ENCODE data around the gene NFIX. TPM values are rescaled to one million over a fixed set of nuclear protein-coding genes. Genes with fewer than 3 reads are reported as not detected.

NFIX gene
- total RNA-seq, 4 donors from 2014 or later, result 25.4 to 53.1 (median 29.3) TPM

DNA sequence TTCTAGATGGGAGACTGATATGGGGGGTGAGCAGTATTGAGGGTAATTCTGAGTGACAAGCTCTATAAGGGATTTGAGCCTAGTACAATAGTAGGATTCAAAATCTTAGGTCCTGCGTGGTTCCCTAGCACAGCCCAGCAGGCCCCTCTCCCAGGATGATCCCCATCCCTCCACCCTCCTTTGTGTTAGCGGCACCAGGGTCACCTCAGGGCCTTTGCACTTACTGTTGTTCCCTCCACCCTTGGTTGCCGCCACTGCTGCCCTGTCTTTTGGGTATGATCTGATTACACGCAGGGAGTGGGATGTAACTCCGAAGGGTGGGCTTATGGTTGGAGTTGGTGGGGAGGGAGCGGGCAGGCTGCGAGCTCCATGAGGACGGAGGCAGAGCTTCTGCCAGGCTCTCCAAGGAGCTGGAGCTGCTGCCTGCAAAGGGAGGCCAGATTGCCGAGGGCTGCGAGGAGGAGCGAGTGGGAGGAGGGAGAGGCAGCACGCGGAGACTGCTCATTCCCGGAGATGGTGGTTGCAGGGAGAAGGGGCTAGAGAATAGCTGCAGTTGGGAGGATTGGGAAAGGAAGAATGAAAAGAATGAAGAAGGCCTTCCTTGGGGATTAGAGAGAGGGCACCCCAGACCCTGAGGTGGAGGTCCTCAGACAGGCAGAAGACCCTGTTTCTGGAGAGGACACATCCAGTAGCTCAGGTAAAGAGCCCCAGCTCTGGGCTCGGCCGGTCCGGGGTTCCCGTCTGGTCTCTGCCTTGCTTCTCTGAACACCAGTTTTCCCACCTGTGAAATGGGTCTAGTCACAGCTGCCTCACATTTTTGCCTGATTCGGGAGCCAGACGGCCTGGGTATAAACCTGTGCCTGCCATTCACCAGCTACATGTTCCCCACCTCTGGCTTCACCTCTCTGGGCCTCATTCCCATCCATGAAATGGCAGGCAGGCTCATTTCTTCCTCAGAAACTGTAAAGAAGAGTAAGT, 128.0 kb downstream of the NFIX start:
- in situ Hi-C loops (cut with MboI; ENCODE audit: low pct_ligation_motif_present in 1 of 4, low pct_unique_long_range_greater_than_20kb in 1 of 4, low sequenced_read_pairs in 3 of 4) (loop anchor here in 1 of 4 donors (25.0 kb wide), 1 partner anchor 139 kb away; no protein-coding TSS in a partner anchor), intact Hi-C loops (cut with DNase I; ENCODE audit: low total_unique reads) (no loop called here)
- H3K4me1 ChIP-seq, result peaks cover 6 to 19% (median 15%) of the 10 kb centered on the region in 4 donors
- no peak for DNase-seq
- H3K4me3 ChIP-seq, result no peak overlapping the region
- no peaks in the 10 kb centered on the region for H3K9me3 ChIP-seq
- H3K27me3 ChIP-seq, result no peaks in the 10 kb centered on the region
- H3K27ac ChIP-seq, result no peak overlapping the region
- 94 to 100% methylated on average over 6 to 20 of the region's 20 CpGs for WGBS, 2 donors (ENCODE audit: low coverage in 1 of 2)
- no peaks in the 10 kb centered on the region for H3K36me3 ChIP-seq
- TF ChIP-seq POLR2AphosphoS5 (IDR thresholded peaks at IDR 0.05) (no peak), EP300 (IDR thresholded peaks at IDR 0.05; ENCODE audit: low read depth) (no peak), POLR2A (IDR thresholded peaks at IDR 0.05) (no peak)
- TF ChIP-seq, protein P1, sequence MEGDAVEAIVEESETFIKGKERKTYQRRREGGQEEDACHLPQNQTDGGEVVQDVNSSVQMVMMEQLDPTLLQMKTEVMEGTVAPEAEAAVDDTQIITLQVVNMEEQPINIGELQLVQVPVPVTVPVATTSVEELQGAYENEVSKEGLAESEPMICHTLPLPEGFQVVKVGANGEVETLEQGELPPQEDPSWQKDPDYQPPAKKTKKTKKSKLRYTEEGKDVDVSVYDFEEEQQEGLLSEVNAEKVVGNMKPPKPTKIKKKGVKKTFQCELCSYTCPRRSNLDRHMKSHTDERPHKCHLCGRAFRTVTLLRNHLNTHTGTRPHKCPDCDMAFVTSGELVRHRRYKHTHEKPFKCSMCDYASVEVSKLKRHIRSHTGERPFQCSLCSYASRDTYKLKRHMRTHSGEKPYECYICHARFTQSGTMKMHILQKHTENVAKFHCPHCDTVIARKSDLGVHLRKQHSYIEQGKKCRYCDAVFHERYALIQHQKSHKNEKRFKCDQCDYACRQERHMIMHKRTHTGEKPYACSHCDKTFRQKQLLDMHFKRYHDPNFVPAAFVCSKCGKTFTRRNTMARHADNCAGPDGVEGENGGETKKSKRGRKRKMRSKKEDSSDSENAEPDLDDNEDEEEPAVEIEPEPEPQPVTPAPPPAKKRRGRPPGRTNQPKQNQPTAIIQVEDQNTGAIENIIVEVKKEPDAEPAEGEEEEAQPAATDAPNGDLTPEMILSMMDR (IDR thresholded peaks at IDR 0.05), result no peak

DNA sequence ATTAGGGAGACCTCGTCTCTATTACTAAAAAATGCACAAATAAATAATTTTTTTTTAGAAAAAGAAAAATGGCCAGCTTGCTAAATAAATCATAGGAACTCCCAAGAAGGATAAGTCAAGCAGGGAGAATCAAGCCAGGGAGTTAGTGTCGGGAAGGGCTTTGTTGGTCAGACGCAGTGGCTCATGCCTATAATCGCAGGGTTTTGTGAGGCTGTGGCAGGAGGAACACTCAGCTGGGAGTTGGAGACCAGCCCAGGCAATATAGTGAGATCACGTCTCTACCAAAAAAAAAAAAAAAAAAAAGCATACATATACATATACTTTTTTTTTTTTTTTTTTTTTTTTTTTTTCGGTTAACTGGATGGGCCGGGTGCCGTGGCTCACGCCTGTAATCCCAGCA, 131.8 kb downstream of the NFIX start:
- in situ Hi-C loops (cut with MboI; ENCODE audit: low pct_ligation_motif_present in 1 of 4, low pct_unique_long_range_greater_than_20kb in 1 of 4, low sequenced_read_pairs in 3 of 4) (no loop called here), intact Hi-C loops (cut with DNase I; ENCODE audit: low total_unique reads) (loop anchor here (5.0 kb wide), 1 partner anchor 135 kb away; no protein-coding TSS in a partner anchor)
- no peak for TF ChIP-seq POLR2AphosphoS5 (IDR thresholded peaks at IDR 0.05)
- TF ChIP-seq POLR2A (IDR thresholded peaks at IDR 0.05), result no peak
- TF ChIP-seq, protein P1 (IDR thresholded peaks at IDR 0.05), result no peak
- no peak for TF ChIP-seq EP300 (IDR thresholded peaks at IDR 0.05; ENCODE audit: low read depth)
- Histone ChIP-seq H3K9me3 (no peaks in the 10 kb centered on the region), H3K27ac (no peak overlapping the region), H3K36me3 (no peaks in the 10 kb centered on the region), H3K4me3 (no peak overlapping the region), H3K4me1 (no peaks in the 10 kb centered on the region), H3K27me3 (no peaks in the 10 kb centered on the region)
- no peak for DNase-seq
- 88% methylated on average over 9 of the region's 9 CpGs; no CpG with 5 or more reads in 1 of the 2 donors for WGBS, 2 donors (ENCODE audit: low coverage in 1 of 2)

DNA sequence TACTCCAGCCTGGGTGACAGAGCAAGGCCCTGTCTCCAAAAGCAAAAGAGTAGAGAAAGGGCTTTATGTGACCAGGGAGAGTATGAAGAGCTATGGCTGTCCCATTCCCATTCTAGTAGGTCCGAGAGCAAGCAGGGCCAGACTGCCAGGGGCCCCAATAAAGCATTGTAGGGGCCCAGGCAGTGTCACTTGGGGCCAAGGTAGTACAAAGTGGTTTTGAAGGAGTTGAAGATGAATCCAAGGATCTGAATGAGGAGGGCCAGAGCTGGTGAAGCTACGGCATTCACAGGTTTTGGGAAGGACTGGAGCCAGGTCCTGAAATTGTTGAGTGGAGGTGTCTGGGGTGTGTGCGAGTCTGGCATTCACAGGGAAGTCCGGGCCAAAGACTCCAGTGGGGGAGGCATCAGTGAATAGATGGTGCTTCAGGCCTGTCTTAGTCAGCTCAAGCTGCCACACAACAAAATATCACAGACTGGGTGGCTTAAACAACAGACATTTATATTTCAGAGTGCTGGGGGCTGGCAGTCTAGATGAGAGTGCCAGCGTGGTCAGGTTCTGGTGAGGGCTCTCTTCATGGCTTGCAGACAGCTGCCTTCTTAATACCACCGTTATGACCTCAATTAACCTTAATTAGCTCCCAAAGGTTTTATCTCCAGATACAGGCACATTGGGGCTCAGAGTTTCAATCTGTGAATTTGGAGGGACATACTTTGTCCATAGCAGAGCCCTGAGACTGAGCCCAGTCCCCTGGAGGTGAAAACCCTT, 132.7 kb downstream of the NFIX start:
- in situ Hi-C loops (cut with MboI; ENCODE audit: low pct_ligation_motif_present in 1 of 4, low pct_unique_long_range_greater_than_20kb in 1 of 4, low sequenced_read_pairs in 3 of 4), result no loop called here
- WGBS, 2 donors (ENCODE audit: low coverage in 1 of 2), result 60 to 92% methylated on average over 2 to 6 of the region's 6 CpGs
- H3K27me3 ChIP-seq, result no peaks in the 10 kb centered on the region
- H3K36me3 ChIP-seq, result no peaks in the 10 kb centered on the region
- H3K27ac ChIP-seq, result no peak overlapping the region
- no peak for DNase-seq
- H3K4me1 ChIP-seq, result no peaks in the 10 kb centered on the region
- intact Hi-C loops (cut with DNase I; ENCODE audit: low total_unique reads), result loop anchor here (5.0 kb wide), 1 partner anchor 134 kb away; no protein-coding TSS in a partner anchor
- no peaks in the 10 kb centered on the region for H3K9me3 ChIP-seq
- TF ChIP-seq, protein P1 (IDR thresholded peaks at IDR 0.05), result no peak
- TF ChIP-seq POLR2A (IDR thresholded peaks at IDR 0.05) (no peak), POLR2AphosphoS5 (IDR thresholded peaks at IDR 0.05) (no peak), EP300 (IDR thresholded peaks at IDR 0.05; ENCODE audit: low read depth) (no peak)
- H3K4me3 ChIP-seq, result no peak overlapping the region

DNA sequence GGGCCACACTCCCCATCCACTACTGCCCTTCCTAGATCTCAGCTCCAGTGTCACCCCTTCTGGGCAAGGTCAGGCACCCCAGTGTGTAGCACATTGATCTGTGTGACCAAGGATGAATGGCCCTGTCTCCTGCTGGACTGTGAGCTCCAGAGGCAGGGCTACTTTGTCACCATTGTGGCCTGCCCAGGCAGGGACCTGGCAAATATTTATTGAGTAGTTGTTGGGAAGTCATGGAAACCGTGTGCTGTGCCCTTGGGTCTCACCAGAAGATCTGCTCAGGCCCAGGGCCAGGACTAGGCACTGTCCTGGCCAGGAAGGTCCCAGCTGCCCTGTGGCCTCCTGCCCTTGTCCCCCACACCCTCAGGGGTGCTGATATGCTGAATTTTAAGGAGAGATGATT, 133.3 kb downstream of the NFIX start:
- no peak for TF ChIP-seq POLR2AphosphoS5 (IDR thresholded peaks at IDR 0.05)
- TF ChIP-seq EP300 (IDR thresholded peaks at IDR 0.05; ENCODE audit: low read depth), result no peak
- no peaks in the 10 kb centered on the region for H3K9me3 ChIP-seq
- 75% methylated on average over 1 of the region's 1 CpG; no CpG with 5 or more reads in 1 of the 2 donors for WGBS, 2 donors (ENCODE audit: low coverage in 1 of 2)
- no peak for DNase-seq
- H3K27me3 ChIP-seq, result no peaks in the 10 kb centered on the region
- H3K36me3 ChIP-seq, result no peaks in the 10 kb centered on the region
- peaks cover 0 to 3% (median 0%) of the 10 kb centered on the region in 4 donors for H3K4me1 ChIP-seq
- H3K27ac ChIP-seq, result no peak overlapping the region
- in situ Hi-C loops (cut with MboI; ENCODE audit: low pct_ligation_motif_present in 1 of 4, low pct_unique_long_range_greater_than_20kb in 1 of 4, low sequenced_read_pairs in 3 of 4), result no loop called here
- intact Hi-C loops (cut with DNase I; ENCODE audit: low total_unique reads), result loop anchor here (5.0 kb wide), 1 partner anchor 134 kb away; no protein-coding TSS in a partner anchor
- no peak overlapping the region for H3K4me3 ChIP-seq
